C4-2B (cell line): ENCODE results near the gene MRPL20.
A peak's percentile ranks its signal among the peaks of the same experiment; 100 is the strongest.

Experiments used
- H3K27ac ChIP-seq: fragments of 450-650 bp; 2 replicates; pipeline ENCODE4 v1.5.1; 2017
- ZFX ChIP-seq: fragments of 450-650 bp; IDR thresholded peaks from 2 replicates; pipeline ENCODE4 v1.6.1; 2017
- TF ChIP-seq, protein P1 (sequence below): fragments of 450-650 bp; conservative IDR thresholded peaks from 2 replicates; pipeline ENCODE4 v1.5.1; 2017; ENCODE audit warnings: mild to moderate bottlenecking

MRPL20 gene

DNA sequence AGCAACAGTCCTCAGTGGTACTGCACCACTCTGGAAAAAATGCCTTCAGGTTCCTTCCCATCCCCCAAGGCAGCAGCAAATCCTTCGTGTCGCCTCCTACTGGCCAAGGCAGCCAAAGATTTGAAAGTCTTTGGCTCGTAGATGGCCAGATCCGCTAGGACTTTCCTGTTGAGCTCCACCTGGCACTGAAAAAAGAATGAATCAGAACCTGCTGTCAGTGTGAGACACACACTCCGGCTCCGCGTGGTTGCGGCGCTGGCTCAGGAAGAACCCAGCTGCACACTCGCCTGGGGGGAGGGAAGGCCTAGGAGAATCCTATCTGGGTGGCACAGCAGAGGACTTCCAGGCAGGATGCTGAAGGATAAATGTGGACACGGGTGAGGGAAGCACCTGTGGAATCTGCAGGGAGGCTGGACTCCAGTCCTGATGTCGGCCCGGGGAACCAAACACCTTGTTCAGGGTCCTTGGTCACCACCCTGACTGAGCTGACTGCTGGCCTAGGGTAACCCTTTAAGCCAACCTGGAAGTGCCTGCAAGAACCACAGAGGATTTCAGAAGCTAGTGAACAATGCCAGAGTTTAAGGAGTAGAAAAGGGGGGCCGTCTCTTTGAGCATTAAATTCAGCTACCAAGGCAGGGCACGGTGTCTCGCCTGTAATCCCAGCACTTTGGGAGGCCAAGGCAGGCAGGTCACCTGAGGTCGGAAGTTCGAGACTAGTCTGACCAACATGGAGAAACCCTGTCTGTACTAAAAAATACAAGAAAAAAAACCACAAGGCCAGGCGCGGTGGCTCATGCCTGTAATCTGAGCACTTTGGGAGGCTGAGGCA lies 4.8 kb downstream of the MRPL20 start:
- no peak for TF ChIP-seq ZFX
- TF ChIP-seq, protein P1, sequence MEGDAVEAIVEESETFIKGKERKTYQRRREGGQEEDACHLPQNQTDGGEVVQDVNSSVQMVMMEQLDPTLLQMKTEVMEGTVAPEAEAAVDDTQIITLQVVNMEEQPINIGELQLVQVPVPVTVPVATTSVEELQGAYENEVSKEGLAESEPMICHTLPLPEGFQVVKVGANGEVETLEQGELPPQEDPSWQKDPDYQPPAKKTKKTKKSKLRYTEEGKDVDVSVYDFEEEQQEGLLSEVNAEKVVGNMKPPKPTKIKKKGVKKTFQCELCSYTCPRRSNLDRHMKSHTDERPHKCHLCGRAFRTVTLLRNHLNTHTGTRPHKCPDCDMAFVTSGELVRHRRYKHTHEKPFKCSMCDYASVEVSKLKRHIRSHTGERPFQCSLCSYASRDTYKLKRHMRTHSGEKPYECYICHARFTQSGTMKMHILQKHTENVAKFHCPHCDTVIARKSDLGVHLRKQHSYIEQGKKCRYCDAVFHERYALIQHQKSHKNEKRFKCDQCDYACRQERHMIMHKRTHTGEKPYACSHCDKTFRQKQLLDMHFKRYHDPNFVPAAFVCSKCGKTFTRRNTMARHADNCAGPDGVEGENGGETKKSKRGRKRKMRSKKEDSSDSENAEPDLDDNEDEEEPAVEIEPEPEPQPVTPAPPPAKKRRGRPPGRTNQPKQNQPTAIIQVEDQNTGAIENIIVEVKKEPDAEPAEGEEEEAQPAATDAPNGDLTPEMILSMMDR, result peak; percentile 87
- 0 out of 2 replicates have a peak overlapping the region, but pooled peaks have one; percentile 2 for H3K27ac ChIP-seq

DNA sequence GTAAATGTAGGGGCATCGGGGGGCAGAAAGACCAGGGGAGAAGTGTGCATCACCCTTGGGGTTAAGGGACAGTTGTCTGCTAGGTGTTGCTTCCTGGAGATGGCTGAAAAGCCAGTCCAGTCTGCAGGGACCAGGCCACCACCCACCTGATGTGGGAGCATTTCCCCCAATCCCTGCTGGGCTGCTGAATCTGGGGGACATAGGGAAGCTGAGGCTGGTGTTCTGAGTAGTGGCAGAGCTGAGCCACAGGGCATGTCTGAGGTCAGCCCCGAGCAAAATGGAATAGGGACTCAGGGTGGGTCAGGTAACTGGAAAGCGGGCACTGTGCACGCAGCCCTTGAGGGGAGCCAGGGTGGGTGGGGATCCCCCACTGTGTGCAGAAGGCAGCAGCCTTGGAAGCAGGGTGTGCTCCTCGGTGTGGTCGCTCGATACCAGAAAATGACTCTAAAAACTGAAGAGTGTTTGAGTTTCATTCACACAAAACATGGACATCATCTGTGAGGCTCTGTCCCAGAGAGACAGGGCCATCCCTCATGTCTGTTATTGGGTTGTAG lies 5.6 kb downstream of the MRPL20 start:
- TF ChIP-seq, protein P1, result no peak
- no peak for TF ChIP-seq ZFX
- H3K27ac ChIP-seq, result peak overlapping the region; percentile 91; the same call in 1 of the 2 replicates

DNA sequence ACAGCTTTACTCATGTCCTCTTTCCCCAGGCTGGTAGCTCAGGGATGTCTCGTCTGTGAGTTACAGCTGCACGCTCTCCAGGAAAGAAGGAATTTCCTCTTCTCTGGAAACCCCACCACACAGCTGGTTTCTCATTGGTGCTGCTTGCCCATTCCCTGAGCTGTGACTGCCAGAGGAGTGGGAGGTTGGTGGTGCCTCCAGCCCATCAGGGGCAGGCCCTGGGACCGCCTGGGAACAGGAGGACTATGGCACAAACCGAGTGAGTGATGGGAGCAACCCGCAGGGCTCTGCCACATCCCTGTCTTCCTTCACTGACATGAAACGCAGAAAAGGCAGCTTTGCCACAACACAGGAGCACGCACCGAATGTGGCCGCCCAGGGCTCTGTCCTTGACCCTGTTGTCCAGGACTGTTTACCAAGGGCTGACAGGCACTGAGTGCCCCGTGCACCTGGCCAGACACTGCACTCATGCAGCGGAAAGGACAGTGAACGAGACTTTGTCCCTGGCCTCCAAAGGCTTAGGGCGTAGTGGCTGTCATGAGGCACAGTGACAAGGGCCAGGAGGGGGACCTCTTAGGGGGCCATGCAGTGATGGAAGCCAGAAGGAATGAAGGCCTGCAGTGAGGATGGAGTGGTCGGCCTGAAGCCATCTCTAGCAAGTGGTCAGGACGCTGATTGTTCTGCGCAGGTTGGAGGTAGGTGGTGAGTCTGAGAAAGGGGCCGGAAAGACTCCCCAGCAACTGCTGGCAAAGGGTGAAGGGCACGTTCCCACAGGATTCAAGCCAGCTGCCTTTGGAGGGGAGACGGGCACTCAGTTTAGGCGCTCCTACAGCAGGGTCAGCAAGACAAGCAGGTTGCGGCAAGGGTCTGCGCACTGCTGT lies 6.3 kb downstream of the MRPL20 start:
- no peak for TF ChIP-seq ZFX
- TF ChIP-seq, protein P1, result no peak
- peak overlapping the region; percentile 91 for H3K27ac ChIP-seq

DNA sequence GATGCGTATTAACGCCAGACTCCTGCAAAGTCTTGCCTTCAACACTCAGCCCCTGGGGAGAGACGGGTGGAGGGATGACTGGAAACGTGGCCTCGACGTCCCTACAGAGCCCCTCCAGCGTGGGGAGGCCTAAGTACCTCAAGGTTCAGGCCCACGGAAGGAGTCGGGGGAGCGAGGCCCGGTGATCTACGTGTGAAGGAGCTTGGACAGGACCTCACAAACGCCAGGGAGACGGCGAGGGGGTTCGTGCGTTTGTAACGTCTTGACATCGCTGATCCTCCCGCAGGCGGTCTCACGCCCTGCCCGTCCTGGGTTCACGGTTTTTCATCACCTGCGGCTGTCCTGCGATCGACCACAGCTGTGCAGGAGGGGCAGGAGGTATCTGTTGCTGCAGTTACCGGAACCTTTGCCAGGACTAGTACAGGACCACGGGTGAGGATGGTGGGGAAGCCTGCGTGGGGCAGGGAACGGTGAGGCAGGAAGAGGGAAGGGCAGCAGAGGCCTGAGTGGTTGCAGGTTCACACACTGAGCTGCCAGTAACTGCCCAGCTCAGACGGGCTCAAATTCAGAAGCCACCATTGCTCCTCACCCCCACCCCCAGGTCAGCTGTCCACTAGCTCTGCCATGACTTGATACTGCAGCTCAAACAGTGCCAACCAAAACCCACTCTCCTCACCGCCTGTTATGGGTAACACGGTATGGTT lies 7.1 kb downstream of the MRPL20 start:
- TF ChIP-seq, protein P1, result no peak
- peak; percentile 41; the same call in 1 of the 2 replicates for TF ChIP-seq ZFX
- H3K27ac ChIP-seq, result peak overlapping the region; percentile 91

DNA sequence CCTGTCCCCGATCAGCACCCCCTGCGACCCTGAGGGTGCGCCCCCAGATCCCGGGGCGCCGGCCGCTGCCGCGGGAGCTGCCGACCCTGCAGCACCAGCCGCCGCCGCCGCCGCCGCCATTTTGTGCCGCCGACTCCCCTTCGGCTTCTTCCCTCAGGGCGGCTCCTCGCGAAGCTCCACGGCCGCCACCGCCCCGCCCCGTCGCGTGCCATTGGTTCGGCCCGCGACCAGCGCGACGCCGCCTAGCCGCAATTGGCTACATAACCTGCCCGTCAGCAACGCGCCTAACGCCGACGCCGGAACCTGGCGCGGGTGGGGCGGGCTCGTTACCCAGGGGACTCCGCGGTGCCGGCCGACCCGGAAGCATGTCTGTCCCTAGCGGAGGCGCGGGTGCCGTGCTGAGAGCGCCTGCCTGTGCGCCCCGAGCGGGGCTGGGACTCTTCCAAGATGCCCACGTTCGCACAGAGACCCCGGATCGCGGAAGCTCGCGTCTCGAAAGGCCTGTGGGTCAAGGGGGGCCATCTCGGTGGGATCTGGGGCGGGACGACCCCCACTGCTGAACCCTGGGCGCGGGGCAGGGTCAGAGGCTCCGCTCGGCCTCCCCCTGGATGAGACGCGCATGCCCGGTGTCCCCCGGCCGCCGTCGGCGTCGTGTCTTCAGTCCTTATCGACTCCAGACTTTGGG lies 7.8 kb downstream of the MRPL20 start, which contains the start of gene CCNL2:
Gene CCNL2, minus strand, starts transcription at position 149 of the 685 bp plus-strand sequence. Its CDS starts 29 bp downstream, at position 120.
- H3K27ac ChIP-seq, result peak within 1 kb of the TSS; percentile 91
- peak; percentile 1; the same call in 1 of the 2 replicates for TF ChIP-seq ZFX
- TF ChIP-seq, protein P1, result no peak; the same call in 1 of the 2 replicates

DNA sequence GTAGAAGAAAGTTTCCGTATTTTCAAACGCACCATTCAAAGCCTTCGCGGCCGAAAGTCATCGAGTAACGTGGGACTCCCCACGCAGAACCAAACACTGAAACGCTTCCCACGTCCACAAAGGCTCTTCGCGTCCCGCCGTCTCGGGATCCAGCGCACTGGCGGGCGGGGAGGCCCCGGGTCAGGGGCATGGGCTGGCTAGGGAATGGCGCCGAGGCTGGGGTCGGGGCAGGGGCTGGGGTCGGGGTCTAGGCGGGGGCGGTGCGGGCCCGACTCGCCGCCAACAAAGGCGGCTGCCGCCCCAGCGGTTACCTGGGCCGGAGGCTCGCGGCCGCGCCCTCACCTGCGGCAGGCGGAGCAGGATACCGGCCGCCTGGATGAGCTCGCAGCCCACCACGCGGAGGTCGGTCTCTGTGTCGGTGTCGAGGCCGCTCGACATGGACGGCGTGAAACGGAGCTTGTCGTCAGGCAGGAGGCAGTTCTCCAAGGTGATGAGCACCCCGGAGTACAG lies 8.4 kb downstream of the MRPL20 start:
- peak overlapping the region; percentile 91 for H3K27ac ChIP-seq
- TF ChIP-seq ZFX, result no peak; the same call in 1 of the 2 replicates
- TF ChIP-seq, protein P1, result no peak
